ENCODE data around the gene ELAC2. TPM values are rescaled to one million over a fixed set of nuclear protein-coding genes. Genes with fewer than 3 reads are reported as not detected.

The ELAC2 gene, protein sequence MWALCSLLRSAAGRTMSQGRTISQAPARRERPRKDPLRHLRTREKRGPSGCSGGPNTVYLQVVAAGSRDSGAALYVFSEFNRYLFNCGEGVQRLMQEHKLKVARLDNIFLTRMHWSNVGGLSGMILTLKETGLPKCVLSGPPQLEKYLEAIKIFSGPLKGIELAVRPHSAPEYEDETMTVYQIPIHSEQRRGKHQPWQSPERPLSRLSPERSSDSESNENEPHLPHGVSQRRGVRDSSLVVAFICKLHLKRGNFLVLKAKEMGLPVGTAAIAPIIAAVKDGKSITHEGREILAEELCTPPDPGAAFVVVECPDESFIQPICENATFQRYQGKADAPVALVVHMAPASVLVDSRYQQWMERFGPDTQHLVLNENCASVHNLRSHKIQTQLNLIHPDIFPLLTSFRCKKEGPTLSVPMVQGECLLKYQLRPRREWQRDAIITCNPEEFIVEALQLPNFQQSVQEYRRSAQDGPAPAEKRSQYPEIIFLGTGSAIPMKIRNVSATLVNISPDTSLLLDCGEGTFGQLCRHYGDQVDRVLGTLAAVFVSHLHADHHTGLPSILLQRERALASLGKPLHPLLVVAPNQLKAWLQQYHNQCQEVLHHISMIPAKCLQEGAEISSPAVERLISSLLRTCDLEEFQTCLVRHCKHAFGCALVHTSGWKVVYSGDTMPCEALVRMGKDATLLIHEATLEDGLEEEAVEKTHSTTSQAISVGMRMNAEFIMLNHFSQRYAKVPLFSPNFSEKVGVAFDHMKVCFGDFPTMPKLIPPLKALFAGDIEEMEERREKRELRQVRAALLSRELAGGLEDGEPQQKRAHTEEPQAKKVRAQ
- 10 to 100 TPM; 54.8 to 87.8 (median 62.6) TPM for total RNA-seq

DNA sequence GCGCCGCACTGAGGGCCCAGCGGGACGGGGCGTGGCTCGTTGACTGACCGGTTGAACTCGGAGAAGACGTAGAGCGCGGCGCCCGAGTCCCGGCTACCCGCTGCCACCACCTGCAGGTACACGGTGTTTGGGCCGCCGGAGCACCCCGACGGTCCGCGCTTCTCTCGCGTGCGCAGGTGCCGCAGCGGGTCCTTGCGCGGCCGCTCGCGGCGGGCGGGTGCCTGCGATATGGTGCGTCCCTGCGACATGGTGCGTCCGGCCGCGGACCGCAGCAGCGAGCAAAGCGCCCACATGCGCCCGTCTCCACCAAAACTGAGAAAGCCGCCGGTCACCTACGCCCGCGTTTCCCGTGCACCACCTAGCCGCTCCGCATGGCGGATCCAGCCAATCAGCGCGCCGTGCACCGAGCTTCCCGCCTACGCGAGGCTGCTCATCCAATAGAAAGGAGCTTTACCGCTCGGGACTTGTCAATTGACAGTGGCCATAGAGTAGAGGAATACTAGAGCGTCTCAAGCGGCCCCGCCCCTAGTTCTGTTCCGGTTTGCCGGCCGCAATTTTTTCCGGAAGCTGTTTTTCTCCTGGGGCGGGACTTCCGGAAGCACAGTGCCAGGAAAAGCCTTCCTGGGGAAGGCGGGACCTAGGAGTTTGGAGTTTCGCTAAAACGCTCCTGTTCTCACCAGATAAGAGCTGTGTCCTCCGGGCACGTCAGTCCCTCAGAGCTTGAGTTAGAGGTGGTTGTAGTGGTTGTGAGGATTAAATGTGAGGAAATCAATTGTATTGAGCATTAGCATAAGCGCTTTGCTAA is at the start of gene ELAC2:
TSS of gene ELAC2 (minus strand) at position 373 of the 805 bp plus-strand sequence. CDS start at position 293, 80 bp downstream.
- peak in 2 of 4 donors; percentile 44 to 63 for TF ChIP-seq POLR2A (IDR thresholded peaks at IDR 0.05)
- TF ChIP-seq, protein P1, sequence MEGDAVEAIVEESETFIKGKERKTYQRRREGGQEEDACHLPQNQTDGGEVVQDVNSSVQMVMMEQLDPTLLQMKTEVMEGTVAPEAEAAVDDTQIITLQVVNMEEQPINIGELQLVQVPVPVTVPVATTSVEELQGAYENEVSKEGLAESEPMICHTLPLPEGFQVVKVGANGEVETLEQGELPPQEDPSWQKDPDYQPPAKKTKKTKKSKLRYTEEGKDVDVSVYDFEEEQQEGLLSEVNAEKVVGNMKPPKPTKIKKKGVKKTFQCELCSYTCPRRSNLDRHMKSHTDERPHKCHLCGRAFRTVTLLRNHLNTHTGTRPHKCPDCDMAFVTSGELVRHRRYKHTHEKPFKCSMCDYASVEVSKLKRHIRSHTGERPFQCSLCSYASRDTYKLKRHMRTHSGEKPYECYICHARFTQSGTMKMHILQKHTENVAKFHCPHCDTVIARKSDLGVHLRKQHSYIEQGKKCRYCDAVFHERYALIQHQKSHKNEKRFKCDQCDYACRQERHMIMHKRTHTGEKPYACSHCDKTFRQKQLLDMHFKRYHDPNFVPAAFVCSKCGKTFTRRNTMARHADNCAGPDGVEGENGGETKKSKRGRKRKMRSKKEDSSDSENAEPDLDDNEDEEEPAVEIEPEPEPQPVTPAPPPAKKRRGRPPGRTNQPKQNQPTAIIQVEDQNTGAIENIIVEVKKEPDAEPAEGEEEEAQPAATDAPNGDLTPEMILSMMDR (IDR thresholded peaks at IDR 0.05): peak in 2 of 6 experiments; percentile 11 to 26
- Histone ChIP-seq H3K9me3 (no peaks in the 10 kb centered on the region), H3K36me3 (peaks cover 0 to 36% (median 22%) of the 10 kb centered on the region in 3 donors), H3K4me3 (peak within 1 kb of the TSS; percentile 77 to 99 (median 87)), H3K27me3 (no peaks in the 10 kb centered on the region), H3K4me1 (peaks cover 3 to 22% (median 9%) of the 10 kb centered on the region in 3 donors), H3K27ac (peak within 1 kb of the TSS; percentile 83 to 95 (median 90))
- intact Hi-C loops (cut with DNase I): no loop called here
- WGBS, 2 donors: 0% methylated on average over 6 to 13 of the region's 79 CpGs
- DNase-seq: peak; percentile 83

DNA sequence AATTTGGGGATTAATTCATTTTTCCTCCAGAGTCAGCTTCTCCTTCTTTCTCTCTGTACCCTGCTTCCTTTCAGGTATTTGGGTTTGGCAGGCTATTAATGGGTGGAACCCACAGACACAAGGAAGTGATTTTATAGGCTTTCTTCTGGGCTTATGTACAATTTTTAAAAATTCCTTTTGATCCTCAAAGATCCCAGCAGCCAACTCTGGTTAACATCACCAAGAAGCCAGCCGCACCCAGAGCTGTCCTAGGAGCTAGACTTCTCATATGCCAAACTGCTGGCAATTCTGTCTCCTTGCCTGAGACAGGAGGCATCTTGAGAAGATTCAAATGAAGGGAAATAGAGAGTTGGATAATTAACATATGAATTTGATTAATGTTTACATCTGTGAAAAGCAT is 47.2 kb upstream of the ELAC2 start:
- TF ChIP-seq, protein P1 (IDR thresholded peaks at IDR 0.05): no peak
- TF ChIP-seq POLR2A (IDR thresholded peaks at IDR 0.05): no peak
- intact Hi-C loops (cut with DNase I): no loop called here
- WGBS, 2 donors: 30 to 33% methylated on average over 1 of the region's 1 CpG
- no peak for DNase-seq
- H3K36me3 ChIP-seq: no peaks in the 10 kb centered on the region
- H3K4me1 ChIP-seq: no peaks in the 10 kb centered on the region
- H3K27ac ChIP-seq: no peak overlapping the region
- no peaks in the 10 kb centered on the region for H3K9me3 ChIP-seq
- no peaks in the 10 kb centered on the region for H3K27me3 ChIP-seq
- H3K4me3 ChIP-seq: no peak overlapping the region

- Histone ChIP-seq H3K36me3 (no peaks in the 10 kb centered on the region), H3K27me3 (no peaks in the 10 kb centered on the region), H3K9me3 (no peaks in the 10 kb centered on the region), H3K27ac (no peak overlapping the region), H3K4me1 (no peaks in the 10 kb centered on the region), H3K4me3 (no peak overlapping the region)
- intact Hi-C loops (cut with DNase I): no loop called here
- no peak for DNase-seq
- WGBS, 2 donors: 73 to 75% methylated on average over 5 of the region's 5 CpGs
- TF ChIP-seq, protein P1 (IDR thresholded peaks at IDR 0.05): no peak
- TF ChIP-seq POLR2A (IDR thresholded peaks at IDR 0.05): no peak
Measured at GRCh38 chr17:13055131-13055530, 37.3 kb upstream of the ELAC2 start.

DNA sequence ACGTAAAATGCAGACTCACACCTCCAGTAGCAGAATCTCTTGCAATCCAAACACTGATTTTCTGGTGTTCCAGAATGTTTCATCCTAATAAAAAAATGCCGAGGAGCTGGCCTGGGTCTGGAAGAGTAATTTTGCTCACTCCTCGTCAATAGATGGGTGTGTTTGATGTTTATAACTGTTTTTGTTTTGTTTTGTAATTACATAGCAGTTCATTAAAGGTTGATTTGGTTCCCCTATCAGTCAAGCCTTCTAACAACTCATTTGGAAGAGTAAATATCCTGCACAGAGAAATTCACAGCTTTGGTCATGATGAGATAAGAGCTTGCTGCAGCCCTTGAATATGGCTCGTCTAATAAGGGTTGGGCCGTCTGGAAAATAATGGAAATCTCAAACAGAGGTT is 36.8 kb upstream of the ELAC2 start:
- Histone ChIP-seq H3K36me3 (no peaks in the 10 kb centered on the region), H3K4me1 (no peaks in the 10 kb centered on the region), H3K27me3 (no peaks in the 10 kb centered on the region), H3K4me3 (no peak overlapping the region), H3K9me3 (no peaks in the 10 kb centered on the region), H3K27ac (no peak overlapping the region)
- 42 to 54% methylated on average over 5 of the region's 5 CpGs for WGBS, 2 donors
- intact Hi-C loops (cut with DNase I): no loop called here
- TF ChIP-seq POLR2A (IDR thresholded peaks at IDR 0.05): no peak
- TF ChIP-seq, protein P1 (IDR thresholded peaks at IDR 0.05): no peak
- no peak for DNase-seq
